Measurements from ENCODE around the gene MRPL46.
A peak's percentile ranks its signal among the peaks of the same experiment; 100 is the strongest.

DNA sequence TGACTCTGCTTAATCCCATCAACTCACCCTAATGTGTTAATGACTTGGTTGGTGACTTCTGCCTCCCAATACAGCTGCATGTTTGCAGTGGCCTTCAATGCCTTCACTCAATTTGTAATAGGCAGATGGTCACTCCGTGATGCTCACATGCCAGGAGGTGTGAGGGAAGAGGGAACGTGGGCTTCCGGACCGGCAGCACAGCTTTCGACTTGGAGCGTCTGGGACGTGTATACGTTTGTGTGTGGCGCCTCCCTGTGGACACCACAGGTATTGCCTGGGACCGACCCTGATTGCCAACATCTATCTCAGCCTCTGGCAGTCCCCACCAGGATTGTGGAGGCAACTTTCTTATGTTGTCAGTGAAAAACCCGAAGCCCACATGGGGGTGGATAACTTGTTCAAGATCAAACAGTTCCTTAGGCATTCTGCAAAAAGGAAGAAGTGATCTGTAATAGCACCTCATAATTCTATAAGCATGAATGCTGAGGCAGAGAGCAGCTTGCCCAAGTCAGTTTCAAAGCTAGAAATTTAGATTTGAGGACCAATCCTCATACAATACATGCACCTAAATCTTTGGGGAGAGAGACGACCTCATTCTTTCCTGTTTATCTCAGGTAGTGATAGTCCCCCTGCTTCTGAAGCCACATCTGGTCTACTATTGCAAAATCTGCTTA is 16.9 kb downstream of the MRPL46 start:
- TF ChIP-seq, protein P1, sequence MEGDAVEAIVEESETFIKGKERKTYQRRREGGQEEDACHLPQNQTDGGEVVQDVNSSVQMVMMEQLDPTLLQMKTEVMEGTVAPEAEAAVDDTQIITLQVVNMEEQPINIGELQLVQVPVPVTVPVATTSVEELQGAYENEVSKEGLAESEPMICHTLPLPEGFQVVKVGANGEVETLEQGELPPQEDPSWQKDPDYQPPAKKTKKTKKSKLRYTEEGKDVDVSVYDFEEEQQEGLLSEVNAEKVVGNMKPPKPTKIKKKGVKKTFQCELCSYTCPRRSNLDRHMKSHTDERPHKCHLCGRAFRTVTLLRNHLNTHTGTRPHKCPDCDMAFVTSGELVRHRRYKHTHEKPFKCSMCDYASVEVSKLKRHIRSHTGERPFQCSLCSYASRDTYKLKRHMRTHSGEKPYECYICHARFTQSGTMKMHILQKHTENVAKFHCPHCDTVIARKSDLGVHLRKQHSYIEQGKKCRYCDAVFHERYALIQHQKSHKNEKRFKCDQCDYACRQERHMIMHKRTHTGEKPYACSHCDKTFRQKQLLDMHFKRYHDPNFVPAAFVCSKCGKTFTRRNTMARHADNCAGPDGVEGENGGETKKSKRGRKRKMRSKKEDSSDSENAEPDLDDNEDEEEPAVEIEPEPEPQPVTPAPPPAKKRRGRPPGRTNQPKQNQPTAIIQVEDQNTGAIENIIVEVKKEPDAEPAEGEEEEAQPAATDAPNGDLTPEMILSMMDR (IDR thresholded peaks at IDR 0.05), result peak in 2 of 3 experiments; percentile 14 to 46
- TF ChIP-seq POLR2A (IDR thresholded peaks at IDR 0.05) (no peak), POLR2AphosphoS5 (IDR thresholded peaks at IDR 0.05; ENCODE audit: insufficient read depth in 1 of 2, low read depth in 1 of 2) (no peak)
